OCI-LY3 (cell line): ENCODE results near the gene GGTA1.

ENCODE experiments used
- CTCF ChIP-seq: fragments of 200-600, 300-600 bp; sonication (generic); IDR thresholded peaks from 2 replicates; pipeline ENCODE4 v1.5.1; 2014; ENCODE audit warnings: antibody characterized with exemption, low read length, low read depth
- EZH2phosphoT487 ChIP-seq: fragments of 200-600 bp; shearing (Covaris generic); IDR thresholded peaks from 2 replicates; pipeline ENCODE4 v1.6.1; 2018; ENCODE audit warnings: antibody characterized with exemption, mixed run types, low read depth

DNA sequence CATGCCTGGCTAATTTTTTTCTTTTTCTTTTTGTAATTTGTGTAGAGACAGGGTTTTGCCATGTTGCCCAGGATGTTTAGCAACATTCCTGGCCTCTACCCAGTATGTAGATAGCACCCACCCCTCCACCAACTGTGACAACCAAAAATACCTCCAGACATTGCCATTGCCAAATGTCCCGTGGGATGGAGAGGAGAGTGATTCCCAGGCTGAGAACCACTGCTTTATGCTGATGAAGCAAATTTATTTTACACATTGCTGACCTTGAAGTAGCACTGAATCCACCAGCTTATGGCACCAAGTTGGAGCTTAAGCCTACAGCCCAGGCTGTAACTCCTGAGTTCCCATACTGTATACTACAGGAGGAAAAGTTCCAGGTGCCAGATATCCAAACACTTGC lies 58.5 kb downstream of the GGTA1 start:
- no peak for TF ChIP-seq CTCF
- no peak for TF ChIP-seq EZH2phosphoT487
